K562 (cell line): ENCODE data around the gene PCED1B.

Source experiments
- CBX5 ChIP-seq: IDR thresholded peaks from 2 replicates; pipeline ENCODE4 v1.6.1; 2014; ENCODE audit warnings: low read depth, borderline replicate concordance
- CHD1 ChIP-seq: fragments of 200-600 bp; sonication (generic); IDR thresholded peaks from one replicate; pipeline ENCODE4 v1.6.1; 2012; ENCODE audit warnings: mild to moderate bottlenecking, moderate library complexity, low read length, inconsistent platforms
- CHD4 ChIP-seq: fragments of 200-600 bp; sonication (generic); IDR thresholded peaks from 3 replicates; pipeline ENCODE4 v1.6.1; 2012; ENCODE audit warnings: low read depth, mild to moderate bottlenecking, mixed read lengths, low read length, inconsistent platforms; ENCODE audit not compliant: insufficient read depth, insufficient replicate concordance, poor library complexity, severe bottlenecking
- CSDE1 ChIP-seq, 2 experiments: fragments of 450-650 bp; IDR thresholded peaks; 2 replicates each; pipeline ENCODE4 v1.6.1; 2016; ENCODE audit warnings: mild to moderate bottlenecking in 1 of 2
- EZH2 ChIP-seq: IDR thresholded peaks from 2 replicates; pipeline ENCODE4 v1.6.1; 2012; ENCODE audit warnings: low read depth, mild to moderate bottlenecking, inconsistent platforms, low read length, borderline replicate concordance
- GTF2E2 ChIP-seq: fragments of 200-800 bp; sonication (Bioruptor generic); IDR thresholded peaks from 2 replicates; pipeline ENCODE4 v1.6.1; 2016; ENCODE audit warnings: missing genetic modification characterization, missing compliant biosample characterization
- JUND ChIP-seq, 2 experiments: IDR thresholded peaks; 2 replicates in 1 of 2; 3 replicates in 1 of 2; pipeline ENCODE4 v1.6.1; 2011; ENCODE audit warnings: borderline replicate concordance in 2 of 2, low read depth in 2 of 2, low read length in 2 of 2, improper control_type of control experiment in 1 of 2, missing biosample characterization in 1 of 2, missing genetic modification characterization in 1 of 2, missing genetic modification reagents in 1 of 2
- RAD51 ChIP-seq: fragments of 450-650 bp; IDR thresholded peaks from 2 replicates; pipeline ENCODE4 v1.7.1; 2016; ENCODE audit warnings: low read depth, mild to moderate bottlenecking, borderline replicate concordance
- SP1 ChIP-seq: sonication (generic); formaldehyde crosslinking; IDR thresholded peaks from 2 replicates; pipeline ENCODE4 v1.8.1; 2022; ENCODE audit warnings: mild to moderate bottlenecking, missing genetic modification reagents
- TAF1 ChIP-seq: IDR thresholded peaks from 2 replicates; pipeline ENCODE4 v1.6.1; 2011; ENCODE audit warnings: mild to moderate bottlenecking, low read length, moderate library complexity; ENCODE audit not compliant: insufficient read depth, control insufficient read depth, severe bottlenecking; ENCODE audit errors: extremely low read depth
- ZBTB1 ChIP-seq: sonication (generic); formaldehyde crosslinking; IDR thresholded peaks from 2 replicates; pipeline ENCODE4 v1.8.1; 2023; ENCODE audit warnings: missing genetic modification reagents, low read depth, mild to moderate bottlenecking, borderline replicate concordance
- ZFP36 ChIP-seq: fragments of 150-350 bp; IDR thresholded peaks from 2 replicates; pipeline ENCODE4 v1.6.1; 2018; ENCODE audit warnings: low read length, low read depth; ENCODE audit not compliant: partially characterized antibody
- TF ChIP-seq, protein P1 (sequence below), 3 experiments: IDR thresholded peaks in 2 of 3; conservative IDR thresholded peaks in 1 of 3; 2 replicates each; pipeline ENCODE4 v1.5.1; 2011 to 2012; ENCODE audit warnings: low read length in 3 of 3, mild to moderate bottlenecking in 3 of 3, control low read depth in 2 of 3, improper control_type of control experiment in 1 of 3, inconsistent platforms in 1 of 3, low read depth in 1 of 3, mixed read lengths in 1 of 3, moderate library complexity in 1 of 3; ENCODE audit not compliant: insufficient read depth in 2 of 3

DNA sequence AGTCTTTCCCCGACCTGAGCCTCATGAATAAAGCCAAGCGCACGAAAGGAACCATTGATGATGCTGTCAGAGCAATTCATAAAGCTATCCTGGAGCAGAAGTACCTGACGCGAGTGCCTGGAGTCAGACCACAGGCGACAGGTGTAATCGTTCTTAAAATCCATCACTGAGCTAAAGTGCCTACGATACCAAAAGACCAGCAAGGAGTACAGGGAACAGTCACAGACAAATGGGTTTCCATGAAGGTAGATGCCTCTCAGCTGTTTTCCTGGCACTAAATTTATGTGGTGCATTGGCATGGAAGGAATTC lies 1.4 kb upstream of the PCED1B start:
- TF ChIP-seq CBX5 (no peak), CHD4 (no peak), RAD51 (no peak), SP1 (no peak), CHD1 (no peak), CSDE1 (IDR thresholded peaks at IDR 0.05) (no peak), EZH2 (no peak), ZFP36 (no peak), JUND (IDR thresholded peaks at IDR 0.05; ENCODE audit: borderline replicate concordance, low read depth, low read length) (no peak), JUND (tag; IDR thresholded peaks at IDR 0.05; ENCODE audit: borderline replicate concordance, low read depth, low read length) (no peak), TAF1 (no peak), ZBTB1 (no peak), GTF2E2 (tag) (no peak)
- TF ChIP-seq, protein P1, sequence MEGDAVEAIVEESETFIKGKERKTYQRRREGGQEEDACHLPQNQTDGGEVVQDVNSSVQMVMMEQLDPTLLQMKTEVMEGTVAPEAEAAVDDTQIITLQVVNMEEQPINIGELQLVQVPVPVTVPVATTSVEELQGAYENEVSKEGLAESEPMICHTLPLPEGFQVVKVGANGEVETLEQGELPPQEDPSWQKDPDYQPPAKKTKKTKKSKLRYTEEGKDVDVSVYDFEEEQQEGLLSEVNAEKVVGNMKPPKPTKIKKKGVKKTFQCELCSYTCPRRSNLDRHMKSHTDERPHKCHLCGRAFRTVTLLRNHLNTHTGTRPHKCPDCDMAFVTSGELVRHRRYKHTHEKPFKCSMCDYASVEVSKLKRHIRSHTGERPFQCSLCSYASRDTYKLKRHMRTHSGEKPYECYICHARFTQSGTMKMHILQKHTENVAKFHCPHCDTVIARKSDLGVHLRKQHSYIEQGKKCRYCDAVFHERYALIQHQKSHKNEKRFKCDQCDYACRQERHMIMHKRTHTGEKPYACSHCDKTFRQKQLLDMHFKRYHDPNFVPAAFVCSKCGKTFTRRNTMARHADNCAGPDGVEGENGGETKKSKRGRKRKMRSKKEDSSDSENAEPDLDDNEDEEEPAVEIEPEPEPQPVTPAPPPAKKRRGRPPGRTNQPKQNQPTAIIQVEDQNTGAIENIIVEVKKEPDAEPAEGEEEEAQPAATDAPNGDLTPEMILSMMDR (IDR thresholded peaks at IDR 0.05 in 2 of 3, conservative IDR thresholded peaks at IDR 0.05 in 1 of 3; ENCODE audit: insufficient read depth in 2 of 3, low read depth in 1 of 3, low read length in 3 of 3): no peak
